ENCODE measurements around the gene KCNIP4. TPM values are rescaled to one million over a fixed set of nuclear protein-coding genes. Genes with fewer than 3 reads are reported as not detected.

The KCNIP4 gene
- total and polyA plus RNA-seq, 2 of the 4 experiments (the other 2 are of a cell fraction): not detected

DNA sequence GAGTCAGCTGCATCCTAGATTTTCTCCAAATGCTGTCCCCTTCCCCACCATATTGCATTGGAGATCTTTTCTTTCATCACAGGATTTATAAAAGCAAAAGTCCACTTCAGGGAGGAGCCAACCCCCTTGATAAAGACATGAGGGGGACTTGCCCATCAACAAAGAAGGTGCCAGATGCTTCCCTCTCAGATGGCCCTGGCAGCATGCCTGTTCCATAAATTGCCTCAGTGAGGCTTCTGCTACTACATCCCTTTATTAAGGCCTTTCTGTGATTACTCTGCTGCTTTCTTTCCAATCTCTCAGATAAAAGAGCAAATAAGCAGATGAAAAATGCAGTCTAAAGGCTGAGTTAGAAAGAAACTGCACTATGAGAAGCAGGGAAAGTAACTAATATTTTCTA is 736.7 kb downstream of the KCNIP4 start:
- Histone ChIP-seq H4K20me1 (ENCODE audit: insufficient read depth, low read length) (no peaks in the 10 kb centered on the region), H2AK9ac (replicated peaks; ENCODE audit: low read depth, low read length, poor library complexity) (no peak overlapping the region), H2BK15ac (ENCODE audit: low read depth, low read length) (no peak overlapping the region), H3K27ac (ENCODE audit: insufficient read depth, low read length) (no peak overlapping the region), H3K4me3 (ENCODE audit: insufficient read depth, low read depth, low read length) (no peak overlapping the region), H3K18ac (ENCODE audit: low read depth, low read length) (no peak overlapping the region), H3K27me3 (ENCODE audit: control insufficient read depth, insufficient read depth, low read length) (no peaks in the 10 kb centered on the region), H4K91ac (ENCODE audit: insufficient read depth, low read depth, low read length) (no peak overlapping the region), H2BK5ac (ENCODE audit: low read depth, low read length, poor library complexity, severe bottlenecking) (no peak overlapping the region), H4K5ac (ENCODE audit: low read depth, low read length) (no peak overlapping the region), H3K9me1 (ENCODE audit: insufficient read depth, low read length) (no peaks in the 10 kb centered on the region), H2AK5ac (ENCODE audit: low read depth, low read length) (no peak overlapping the region), H3K4ac (ENCODE audit: low read depth, low read length) (no peak overlapping the region), H2BK20ac (ENCODE audit: low read depth, low read length) (no peak overlapping the region), H4K8ac (ENCODE audit: low read depth in 2 of 2, low read length in 2 of 2) (no peak overlapping the region), H3K9ac (ENCODE audit: low read depth, low read length) (no peak overlapping the region), H3K79me1 (ENCODE audit: low read depth in 1 of 2, low read length in 2 of 2) (no peaks in the 10 kb centered on the region), H3K4me2 (ENCODE audit: low read depth, low read length) (no peak overlapping the region), H3K4me1 (ENCODE audit: control insufficient read depth, insufficient read depth, low read length) (no peaks in the 10 kb centered on the region), H3K9me3 (ENCODE audit: control insufficient read depth, insufficient read depth, low read length) (peaks cover 9% of the 10 kb centered on the region; the same call in 1 of the 2 replicates), H3K56ac (ENCODE audit: extremely low read depth, insufficient read depth, low read length) (no peak overlapping the region), H2BK120ac (ENCODE audit: low read depth, low read length) (no peak overlapping the region), H3K36me3 (ENCODE audit: control insufficient read depth, insufficient read depth, low read length) (no peaks in the 10 kb centered on the region), H3K14ac (replicated peaks; ENCODE audit: low read depth, low read length) (no peak overlapping the region), H3K23ac (ENCODE audit: low read depth, low read length) (no peak overlapping the region), H2AFZ (replicated peaks; ENCODE audit: low read length, poor library complexity) (no peak overlapping the region)
- dilution Hi-C loops (cut with HindIII; ENCODE audit: low sequenced_read_pairs, unreplicated experiment) (no loop called here), intact Hi-C loops (cut with micrococcal nuclease) (no loop called here), in situ Hi-C loops (cut with MboI; ENCODE audit: low sequenced_read_pairs) (no loop called here)
- BruUV-seq (replicated peaks): no TSS peak
- DNase-seq (no peak), ATAC-seq (ENCODE audit: low read depth) (no peak)
- TF ChIP-seq NFE2L2 (IDR thresholded peaks at IDR 0.05; ENCODE audit: low read depth, low read length) (no peak), RAD21 (IDR thresholded peaks at IDR 0.05; ENCODE audit: low read length) (no peak), RCOR1 (IDR thresholded peaks at IDR 0.05; ENCODE audit: insufficient replicate concordance, low read length) (no peak), MAFK (IDR thresholded peaks at IDR 0.05; ENCODE audit: low read depth, low read length) (no peak), BHLHE40 (IDR thresholded peaks at IDR 0.05; ENCODE audit: low read depth, low read length) (no peak), MXI1 (IDR thresholded peaks at IDR 0.05; ENCODE audit: borderline replicate concordance, low read depth, low read length) (no peak), CEBPB (IDR thresholded peaks at IDR 0.05; ENCODE audit: low read depth, low read length) (no peak), FOS (IDR thresholded peaks at IDR 0.05; ENCODE audit: low read depth, low read length) (no peak), CHD1 (IDR thresholded peaks at IDR 0.05; ENCODE audit: low read depth, low read length) (no peak), SMC3 (IDR thresholded peaks at IDR 0.05; ENCODE audit: low read depth, low read length) (no peak)
- TF ChIP-seq, protein P1, sequence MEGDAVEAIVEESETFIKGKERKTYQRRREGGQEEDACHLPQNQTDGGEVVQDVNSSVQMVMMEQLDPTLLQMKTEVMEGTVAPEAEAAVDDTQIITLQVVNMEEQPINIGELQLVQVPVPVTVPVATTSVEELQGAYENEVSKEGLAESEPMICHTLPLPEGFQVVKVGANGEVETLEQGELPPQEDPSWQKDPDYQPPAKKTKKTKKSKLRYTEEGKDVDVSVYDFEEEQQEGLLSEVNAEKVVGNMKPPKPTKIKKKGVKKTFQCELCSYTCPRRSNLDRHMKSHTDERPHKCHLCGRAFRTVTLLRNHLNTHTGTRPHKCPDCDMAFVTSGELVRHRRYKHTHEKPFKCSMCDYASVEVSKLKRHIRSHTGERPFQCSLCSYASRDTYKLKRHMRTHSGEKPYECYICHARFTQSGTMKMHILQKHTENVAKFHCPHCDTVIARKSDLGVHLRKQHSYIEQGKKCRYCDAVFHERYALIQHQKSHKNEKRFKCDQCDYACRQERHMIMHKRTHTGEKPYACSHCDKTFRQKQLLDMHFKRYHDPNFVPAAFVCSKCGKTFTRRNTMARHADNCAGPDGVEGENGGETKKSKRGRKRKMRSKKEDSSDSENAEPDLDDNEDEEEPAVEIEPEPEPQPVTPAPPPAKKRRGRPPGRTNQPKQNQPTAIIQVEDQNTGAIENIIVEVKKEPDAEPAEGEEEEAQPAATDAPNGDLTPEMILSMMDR (conservative IDR thresholded peaks at IDR 0.05; ENCODE audit: low read depth, low read length): no peak
- TF ChIP-seq, protein P2, sequence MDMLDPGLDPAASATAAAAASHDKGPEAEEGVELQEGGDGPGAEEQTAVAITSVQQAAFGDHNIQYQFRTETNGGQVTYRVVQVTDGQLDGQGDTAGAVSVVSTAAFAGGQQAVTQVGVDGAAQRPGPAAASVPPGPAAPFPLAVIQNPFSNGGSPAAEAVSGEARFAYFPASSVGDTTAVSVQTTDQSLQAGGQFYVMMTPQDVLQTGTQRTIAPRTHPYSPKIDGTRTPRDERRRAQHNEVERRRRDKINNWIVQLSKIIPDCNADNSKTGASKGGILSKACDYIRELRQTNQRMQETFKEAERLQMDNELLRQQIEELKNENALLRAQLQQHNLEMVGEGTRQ (IDR thresholded peaks at IDR 0.05; ENCODE audit: low read depth, low read length): no peak
- ChIA-PET POLR2A (ENCODE audit: unreplicated experiment) (no interaction called here), CTCF (no interaction called here)
